ENCODE results near the gene VTI1A. TPM values are rescaled to one million over a fixed set of nuclear protein-coding genes. Genes with fewer than 3 reads are reported as not detected.

VTI1A gene
- total and polyA plus RNA-seq, 2 of the 4 experiments (the other 2 are of a cell fraction), result 9.7 to 24.9 TPM

GRCh38 chr10:112519133-112519761 is 72.2 kb downstream of the VTI1A start:
- H2AK9ac ChIP-seq (replicated peaks; ENCODE audit: low read depth, low read length, poor library complexity), result no peak overlapping the region
- H3K18ac ChIP-seq (ENCODE audit: low read depth, low read length), result no peak overlapping the region
- H3K14ac ChIP-seq (replicated peaks; ENCODE audit: low read depth, low read length), result no peak overlapping the region
- H3K4me2 ChIP-seq (ENCODE audit: low read depth, low read length), result no peak overlapping the region
- no peaks in the 10 kb centered on the region for H3K36me3 ChIP-seq (ENCODE audit: control insufficient read depth, insufficient read depth, low read length)
- H3K9me1 ChIP-seq (ENCODE audit: insufficient read depth, low read length), result no peaks in the 10 kb centered on the region
- no peak overlapping the region for H2BK20ac ChIP-seq (ENCODE audit: low read depth, low read length)
- DNase-seq, result no peak
- ATAC-seq (ENCODE audit: low read depth), result no peak
- no peak overlapping the region for H4K91ac ChIP-seq (ENCODE audit: insufficient read depth, low read depth, low read length)
- WGBS, 2 experiments (ENCODE audit: extremely low coverage in 2 of 2, insufficient read length in 1 of 2), result 100% methylated on average over 2 of the region's 5 CpGs; no CpG with 5 or more reads in 1 of the 2 experiments
- in situ Hi-C loops (cut with MboI; ENCODE audit: low sequenced_read_pairs), result no loop called here
- no peak overlapping the region for H2BK120ac ChIP-seq (ENCODE audit: low read depth, low read length)
- no peak overlapping the region for H3K4ac ChIP-seq (ENCODE audit: low read depth, low read length)
- intact Hi-C loops (cut with micrococcal nuclease), result no loop called here
- BruUV-seq (replicated peaks), result no TSS peak
- no peak overlapping the region for H3K9ac ChIP-seq (ENCODE audit: low read depth, low read length)
- H4K8ac ChIP-seq (ENCODE audit: low read depth in 2 of 2, low read length in 2 of 2), result no peak overlapping the region
- H3K27me3 ChIP-seq (ENCODE audit: control insufficient read depth, insufficient read depth, low read length), result no peaks in the 10 kb centered on the region
- TF ChIP-seq, protein P1, sequence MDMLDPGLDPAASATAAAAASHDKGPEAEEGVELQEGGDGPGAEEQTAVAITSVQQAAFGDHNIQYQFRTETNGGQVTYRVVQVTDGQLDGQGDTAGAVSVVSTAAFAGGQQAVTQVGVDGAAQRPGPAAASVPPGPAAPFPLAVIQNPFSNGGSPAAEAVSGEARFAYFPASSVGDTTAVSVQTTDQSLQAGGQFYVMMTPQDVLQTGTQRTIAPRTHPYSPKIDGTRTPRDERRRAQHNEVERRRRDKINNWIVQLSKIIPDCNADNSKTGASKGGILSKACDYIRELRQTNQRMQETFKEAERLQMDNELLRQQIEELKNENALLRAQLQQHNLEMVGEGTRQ (IDR thresholded peaks at IDR 0.05; ENCODE audit: low read depth, low read length), result no peak
- TF ChIP-seq MXI1 (IDR thresholded peaks at IDR 0.05; ENCODE audit: borderline replicate concordance, low read depth, low read length) (no peak), CHD1 (IDR thresholded peaks at IDR 0.05; ENCODE audit: low read depth, low read length) (no peak), CEBPB (IDR thresholded peaks at IDR 0.05; ENCODE audit: low read depth, low read length) (no peak), CTCF (conservative IDR thresholded peaks at IDR 0.05; ENCODE audit: low read depth, low read length) (no peak), RAD21 (IDR thresholded peaks at IDR 0.05; ENCODE audit: low read length) (no peak), NFE2L2 (IDR thresholded peaks at IDR 0.05; ENCODE audit: low read depth, low read length) (no peak), MAZ (IDR thresholded peaks at IDR 0.05; ENCODE audit: borderline replicate concordance, low read depth, low read length) (no peak), POLR2A (IDR thresholded peaks at IDR 0.05; ENCODE audit: low read depth, low read length) (no peak), SMC3 (IDR thresholded peaks at IDR 0.05; ENCODE audit: low read depth, low read length) (no peak)
- H4K5ac ChIP-seq (ENCODE audit: low read depth, low read length), result no peak overlapping the region
- no peak overlapping the region for H3K56ac ChIP-seq (ENCODE audit: extremely low read depth, insufficient read depth, low read length)
- no peaks in the 10 kb centered on the region for H3K9me3 ChIP-seq (ENCODE audit: control insufficient read depth, insufficient read depth, low read length)
- no peaks in the 10 kb centered on the region for H4K20me1 ChIP-seq (ENCODE audit: insufficient read depth, low read length)
- H3K27ac ChIP-seq (ENCODE audit: insufficient read depth, low read length), result no peak overlapping the region
- ChIA-PET CTCF (no interaction called here), POLR2A (ENCODE audit: unreplicated experiment) (no interaction called here)
- no peak overlapping the region for H2AFZ ChIP-seq (replicated peaks; ENCODE audit: low read length, poor library complexity)
- H3K4me1 ChIP-seq (ENCODE audit: control insufficient read depth, insufficient read depth, low read length), result peaks cover under 1% of the 10 kb centered on the region; the same call in 1 of the 2 replicates
- H2BK15ac ChIP-seq (ENCODE audit: low read depth, low read length), result no peak overlapping the region
- H3K23ac ChIP-seq (ENCODE audit: low read depth, low read length), result no peak overlapping the region
- H2BK5ac ChIP-seq (ENCODE audit: low read depth, low read length, poor library complexity, severe bottlenecking), result no peak overlapping the region
- no peak overlapping the region for H3K4me3 ChIP-seq (ENCODE audit: insufficient read depth, low read depth, low read length)
- H2AK5ac ChIP-seq (ENCODE audit: low read depth, low read length), result no peak overlapping the region
- peaks cover 2 to 9% of the 10 kb centered on the region in 2 experiments; a peak in 2 of 4 replicates for H3K79me1 ChIP-seq (ENCODE audit: low read depth in 1 of 2, low read length in 2 of 2)
- dilution Hi-C loops (cut with HindIII; ENCODE audit: low sequenced_read_pairs, unreplicated experiment), result no loop called here

Measured in IMR-90 (cell line).